NCI-H510A treated with DMSO at 0.1 percent for 48 hours (cell line): ENCODE results near the gene DHX16.

ENCODE experiments used
- DNase-seq: peaks from one replicate; lab custom pipeline; 2025; lab: John Stamatoyannopoulos, UW

DHX16 gene

GRCh38 chr6:30691208-30691847 is 18.5 kb upstream of the DHX16 start:
- DNase-seq, result no peak

- peak; percentile 87 for DNase-seq
These were observed 17.8 kb upstream of the DHX16 start, which contains the start of gene NRM for GRCh38 chr6:30690403-30691207. Gene NRM, minus strand, starts transcription at chr6:30690984. Its CDS starts 10 bp downstream, at chr6:30690974.

- no peak for DNase-seq
These were observed 17.2 kb upstream of the DHX16 start for GRCh38 chr6:30689985-30690384.

GRCh38 chr6:30689022-30689865 is 16.4 kb upstream of the DHX16 start:
- no peak for DNase-seq

- DNase-seq, result no peak
These were observed 15.8 kb upstream of the DHX16 start for GRCh38 chr6:30688569-30688968.

- DNase-seq, result peak; percentile 7
These were observed 15.0 kb upstream of the DHX16 start for GRCh38 chr6:30687659-30688431.

- DNase-seq, result peak; percentile 77
These were observed 14.3 kb upstream of the DHX16 start for GRCh38 chr6:30686908-30687658.

GRCh38 chr6:30686009-30686907 is 13.5 kb upstream of the DHX16 start, which contains the start of gene PPP1R18:
Gene PPP1R18, minus strand, starts transcription at chr6:30686645. Its CDS starts 627 bp downstream, at chr6:30686018.
- DNase-seq, result peak; percentile 55

- DNase-seq, result no peak
These were observed 12.6 kb upstream of the DHX16 start for GRCh38 chr6:30685157-30686008.

- no peak for DNase-seq
These were observed 11.8 kb upstream of the DHX16 start for GRCh38 chr6:30684386-30685156.

- no peak for DNase-seq
These were observed 11.2 kb upstream of the DHX16 start for GRCh38 chr6:30683980-30684338.

- no peak for DNase-seq
These were observed 10.6 kb upstream of the DHX16 start for GRCh38 chr6:30683183-30683979.

- no peak for DNase-seq
These were observed 9.6 kb upstream of the DHX16 start for GRCh38 chr6:30682143-30683117.

GRCh38 chr6:30681766-30682142 is 8.9 kb upstream of the DHX16 start:
- DNase-seq, result no peak

GRCh38 chr6:30679765-30680535 is 7.1 kb upstream of the DHX16 start:
- no peak for DNase-seq
